ENCODE measurements around the gene RIPPLY3.

GRCh38 chr21:37005548-37006485 is 685 bp upstream of the RIPPLY3 start:
- TF ChIP-seq CTCF (IDR thresholded peaks at IDR 0.05 in 2 of 3, conservative IDR thresholded peaks at IDR 0.05 in 1 of 3; ENCODE audit: borderline replicate concordance in 1 of 3, insufficient read depth in 1 of 3, low read depth in 2 of 3, low read length in 2 of 3) = no peak
- TF ChIP-seq JUND (IDR thresholded peaks at IDR 0.05) = no peak
- TF ChIP-seq MAX (IDR thresholded peaks at IDR 0.05) = no peak
- TF ChIP-seq POLR2A (IDR thresholded peaks at IDR 0.05; ENCODE audit: borderline replicate concordance, extremely low read depth, insufficient read depth, insufficient read length) = no peak
- no peak for TF ChIP-seq YY1 (IDR thresholded peaks at IDR 0.05; ENCODE audit: extremely low read depth, insufficient replicate concordance, low read depth, low read length)
- no peak for TF ChIP-seq EZH2 (IDR thresholded peaks at IDR 0.05)
- no peak for TF ChIP-seq TCF7L2 (IDR thresholded peaks at IDR 0.05; ENCODE audit: borderline replicate concordance, extremely low read depth, insufficient read depth, insufficient read length)
- TF ChIP-seq CEBPB (IDR thresholded peaks at IDR 0.05; ENCODE audit: low read depth) = no peak
- TF ChIP-seq ATF3 (IDR thresholded peaks at IDR 0.05) = no peak
- TF ChIP-seq SP1 (IDR thresholded peaks at IDR 0.05; ENCODE audit: low read depth) = no peak
- no peak for TF ChIP-seq ZBTB33 (IDR thresholded peaks at IDR 0.05; ENCODE audit: extremely low read depth, insufficient replicate concordance, low read length)
- no peak for TF ChIP-seq ZNF274 (IDR thresholded peaks at IDR 0.05; ENCODE audit: low read depth, low read length)

Measured in HCT116 (cell line).